Lung (tissue), 12 donors: ENCODE results near the gene CABLES1. TPM values are rescaled to one million over a fixed set of nuclear protein-coding genes. Genes with fewer than 3 reads are reported as not detected.
A peak's percentile ranks its signal among the peaks of the same experiment; 100 is the strongest.

Source experiments
- ATAC-seq: fragments of 200-7000 bp; cut with Tn5 transposase; one replicate; pipeline ENCODE4 v1.9.1; 2020; ENCODE audit warnings: moderate number of reproducible peaks; ENCODE audit not compliant: insufficient read depth, low FRiP score
- DNase-seq, 3 donors: peaks; one replicate each; pipeline ENCODE4 v3.0.0-alpha.2; 2013 to 2017
- H3K27ac ChIP-seq, 2 donors: one replicate each; pipeline ENCODE4 v1.5.1; 2013; ENCODE audit warnings: mild to moderate bottlenecking in 2 of 2, moderate library complexity in 2 of 2, control low read depth in 1 of 2, inconsistent platforms in 1 of 2, low read depth in 1 of 2, low read length in 1 of 2
- H3K27me3 ChIP-seq, 3 donors: one replicate each; pipeline ENCODE4 v1.5.1; 2013; ENCODE audit warnings: low read length in 2 of 3; ENCODE audit not compliant: control insufficient read depth in 3 of 3, insufficient read depth in 3 of 3
- H3K36me3 ChIP-seq, 4 donors: one replicate each; pipeline ENCODE4 v1.5.1; 2013; ENCODE audit warnings: low read length in 4 of 4, mild to moderate bottlenecking in 1 of 4, moderate library complexity in 1 of 4; ENCODE audit not compliant: control insufficient read depth in 4 of 4, insufficient read depth in 4 of 4
- H3K4me1 ChIP-seq, 5 donors: one replicate each; pipeline ENCODE4 v1.5.1; 2013; ENCODE audit warnings: low read length in 5 of 5, mild to moderate bottlenecking in 2 of 5, moderate library complexity in 1 of 5; ENCODE audit not compliant: control insufficient read depth in 5 of 5, insufficient read depth in 5 of 5
- H3K4me3 ChIP-seq: one replicate; pipeline ENCODE4 v1.5.1; 2013; ENCODE audit warnings: mild to moderate bottlenecking, control low read depth, moderate library complexity
- H3K9ac ChIP-seq, 2 donors: one replicate each; pipeline ENCODE4 v1.5.1; 2013; ENCODE audit warnings: low read length in 2 of 2, control low read depth in 1 of 2; ENCODE audit not compliant: insufficient read depth in 1 of 2
- H3K9me3 ChIP-seq, 4 donors: one replicate each; pipeline ENCODE4 v1.5.1; 2013; ENCODE audit warnings: low read length in 3 of 4, mild to moderate bottlenecking in 1 of 4, moderate library complexity in 1 of 4; ENCODE audit not compliant: control insufficient read depth in 4 of 4, insufficient read depth in 3 of 4
- CTCF ChIP-seq: IDR thresholded peaks from 2 replicates; pipeline ENCODE4 v1.5.1; 2012; ENCODE audit warnings: mild to moderate bottlenecking; ENCODE audit errors: control extremely low read depth, extremely low read depth
- WGBS, 2 donors: extraction: QIAGEN DNeasy Blood & Tissue Kit; methylation state at CpG; one replicate each; pipeline ENCODE4 v1.1.7; 2013; 5-methylcytosine and 5-hydroxymethylcytosine counted together
- polyA plus RNA-seq, 2 donors: library from polyadenylated mRNA; stranded (reverse); fragments of 200-250 nt; gene quantifications; one replicate each; pipeline ENCODE4 v1.2.1, GENCODE V29; 2013
- total RNA-seq, 2 donors: library from RNA; depleted of rRNA in 1 of 2; stranded (reverse); fragments of >200 nt in 1 of 2; gene quantifications; one replicate each; pipeline ENCODE4 v1.2.1, GENCODE V29; 2014 to 2021
- donor health status: control.
- donor health status: control.
- donor health status: Bipolar disorder and iron deficiency.
- donor health status: healthy.
- donor health status: DM: yes; HTN: yes; CAD: no.

The CABLES1 gene
- total and polyA plus RNA-seq, 4 donors, result 4.2 to 32.6 (median 14.7) TPM

GRCh38 chr18:23234619-23235018, 99.3 kb downstream of the CABLES1 start:
- ATAC-seq (no peak), DNase-seq (no peak)
- no peaks in the 10 kb centered on the region for H3K27me3 ChIP-seq
- TF ChIP-seq CTCF, result no peak
- WGBS, 2 donors, result 75% methylated on average over 5 of the region's 5 CpGs
- H3K9me3 ChIP-seq, result peaks cover 0 to 2% (median 0%) of the 10 kb centered on the region in 4 donors
- no peak overlapping the region for H3K9ac ChIP-seq
- H3K4me1 ChIP-seq, result peaks cover 6 to 30% (median 17%) of the 10 kb centered on the region in 5 donors
- no peak overlapping the region for H3K4me3 ChIP-seq
- peaks cover 0 to 8% (median 1%) of the 10 kb centered on the region in 4 donors for H3K36me3 ChIP-seq
- peak overlapping the region in 1 of 2 donors; percentile 39 for H3K27ac ChIP-seq

DNA sequence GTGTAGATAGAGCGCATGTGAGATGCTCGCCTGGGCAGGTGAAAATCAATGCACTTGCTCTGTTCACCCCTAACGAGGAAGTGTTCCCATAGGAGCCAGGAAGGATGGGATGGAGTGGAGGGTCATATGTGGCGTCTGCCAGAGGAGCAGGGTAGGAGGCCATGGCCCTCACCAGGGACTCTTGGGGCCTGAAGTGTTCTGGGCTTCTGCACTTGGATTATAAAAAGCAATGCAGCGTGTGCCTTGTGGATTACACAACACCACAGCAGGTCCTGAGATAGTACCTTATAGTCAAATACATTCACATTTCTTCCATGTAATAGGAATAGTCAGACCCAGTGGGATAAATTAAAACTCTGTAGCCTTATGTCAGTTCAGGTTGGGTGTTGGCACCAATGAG, 100.1 kb downstream of the CABLES1 start:
- Histone ChIP-seq H3K9me3 (peaks cover 0 to 2% (median 0%) of the 10 kb centered on the region in 4 donors), H3K4me1 (peaks cover 6 to 28% (median 17%) of the 10 kb centered on the region in 5 donors), H3K9ac (no peak overlapping the region), H3K4me3 (no peak overlapping the region), H3K27ac (peak overlapping the region in 1 of 2 donors; percentile 39), H3K27me3 (no peaks in the 10 kb centered on the region), H3K36me3 (peaks cover 0 to 8% (median 1%) of the 10 kb centered on the region in 4 donors)
- 76 to 78% methylated on average over 5 of the region's 5 CpGs for whole genome bisulfite sequencing, 2 donors
- no peak for DNase-seq
- TF ChIP-seq CTCF, result no peak
- ATAC-seq, result no peak

GRCh38 chr18:23235860-23236259, 100.6 kb downstream of the CABLES1 start:
- Histone ChIP-seq H3K4me3 (no peak overlapping the region), H3K9me3 (peaks cover 0 to 2% (median 0%) of the 10 kb centered on the region in 4 donors), H3K4me1 (peaks cover 6 to 28% (median 17%) of the 10 kb centered on the region in 5 donors), H3K27ac (no peak overlapping the region), H3K36me3 (peaks cover 0 to 8% (median 1%) of the 10 kb centered on the region in 4 donors), H3K27me3 (no peaks in the 10 kb centered on the region), H3K9ac (no peak overlapping the region)
- DNase-seq, result no peak
- WGBS, 2 donors, result 78 to 92% methylated on average over 11 of the region's 11 CpGs
- no peak for ATAC-seq
- no peak for TF ChIP-seq CTCF
